Osteocyte (in vitro differentiated cells): ENCODE data around the gene ABLIM2. TPM values are rescaled to one million over a fixed set of nuclear protein-coding genes. Genes with fewer than 3 reads are reported as not detected.

ENCODE experiments used
- DNase-seq: peaks from one replicate; pipeline ENCODE4 v3.0.0; 2021; ENCODE audit warnings: mixed read lengths; ENCODE audit not compliant: unreplicated experiment; ENCODE audit errors: extremely low spot score
- H3K27ac Mint-ChIP-seq: one replicate; pipeline ENCODE4 v1.8.0; 2021; ENCODE audit warnings: mild to moderate bottlenecking, mixed read lengths; ENCODE audit not compliant: unreplicated experiment
- H3K27me3 Mint-ChIP-seq: one replicate; pipeline ENCODE4 v1.8.0; 2021; ENCODE audit warnings: mixed read lengths; ENCODE audit not compliant: unreplicated experiment
- H3K36me3 Mint-ChIP-seq: one replicate; pipeline ENCODE4 v1.8.0; 2021; ENCODE audit warnings: mixed read lengths; ENCODE audit not compliant: unreplicated experiment
- H3K4me1 Mint-ChIP-seq: one replicate; pipeline ENCODE4 v1.8.0; 2021; ENCODE audit warnings: mixed read lengths; ENCODE audit not compliant: unreplicated experiment
- H3K4me3 Mint-ChIP-seq: one replicate; pipeline ENCODE4 v1.8.0; 2021; ENCODE audit warnings: mild to moderate bottlenecking, moderate library complexity, mixed read lengths; ENCODE audit not compliant: unreplicated experiment
- H3K9me3 Mint-ChIP-seq: one replicate; pipeline ENCODE4 v1.8.0; 2021; ENCODE audit warnings: mixed read lengths; ENCODE audit not compliant: unreplicated experiment
- total RNA-seq: library from RNA; stranded (reverse); gene quantifications from 2 replicates; pipeline ENCODE4 v1.2.1, GENCODE V29; 2021
- TF ChIP-seq, protein P1 (sequence below): fragments of 200-600 bp; sonication (generic); IDR thresholded peaks from 2 replicates; pipeline ENCODE4 v1.5.0; 2021; ENCODE audit warnings: antibody characterized with exemption, mild to moderate bottlenecking, moderate library complexity

ABLIM2 gene
- total RNA-seq, 1 donor from 2014 or later: 0.24 TPM

- Mint-ChIP-seq H3K36me3 (no peaks in the 10 kb centered on the region), H3K4me1 (peaks cover 12% of the 10 kb centered on the region), H3K27me3 (no peaks in the 10 kb centered on the region), H3K4me3 (no peak overlapping the region), H3K9me3 (no peaks in the 10 kb centered on the region), H3K27ac (no peak overlapping the region)
- DNase-seq: no peak
- TF ChIP-seq, protein P1, sequence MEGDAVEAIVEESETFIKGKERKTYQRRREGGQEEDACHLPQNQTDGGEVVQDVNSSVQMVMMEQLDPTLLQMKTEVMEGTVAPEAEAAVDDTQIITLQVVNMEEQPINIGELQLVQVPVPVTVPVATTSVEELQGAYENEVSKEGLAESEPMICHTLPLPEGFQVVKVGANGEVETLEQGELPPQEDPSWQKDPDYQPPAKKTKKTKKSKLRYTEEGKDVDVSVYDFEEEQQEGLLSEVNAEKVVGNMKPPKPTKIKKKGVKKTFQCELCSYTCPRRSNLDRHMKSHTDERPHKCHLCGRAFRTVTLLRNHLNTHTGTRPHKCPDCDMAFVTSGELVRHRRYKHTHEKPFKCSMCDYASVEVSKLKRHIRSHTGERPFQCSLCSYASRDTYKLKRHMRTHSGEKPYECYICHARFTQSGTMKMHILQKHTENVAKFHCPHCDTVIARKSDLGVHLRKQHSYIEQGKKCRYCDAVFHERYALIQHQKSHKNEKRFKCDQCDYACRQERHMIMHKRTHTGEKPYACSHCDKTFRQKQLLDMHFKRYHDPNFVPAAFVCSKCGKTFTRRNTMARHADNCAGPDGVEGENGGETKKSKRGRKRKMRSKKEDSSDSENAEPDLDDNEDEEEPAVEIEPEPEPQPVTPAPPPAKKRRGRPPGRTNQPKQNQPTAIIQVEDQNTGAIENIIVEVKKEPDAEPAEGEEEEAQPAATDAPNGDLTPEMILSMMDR: no peak
These were observed 215.4 kb downstream of the ABLIM2 start for GRCh38 chr4:7943211-7943610.

DNA sequence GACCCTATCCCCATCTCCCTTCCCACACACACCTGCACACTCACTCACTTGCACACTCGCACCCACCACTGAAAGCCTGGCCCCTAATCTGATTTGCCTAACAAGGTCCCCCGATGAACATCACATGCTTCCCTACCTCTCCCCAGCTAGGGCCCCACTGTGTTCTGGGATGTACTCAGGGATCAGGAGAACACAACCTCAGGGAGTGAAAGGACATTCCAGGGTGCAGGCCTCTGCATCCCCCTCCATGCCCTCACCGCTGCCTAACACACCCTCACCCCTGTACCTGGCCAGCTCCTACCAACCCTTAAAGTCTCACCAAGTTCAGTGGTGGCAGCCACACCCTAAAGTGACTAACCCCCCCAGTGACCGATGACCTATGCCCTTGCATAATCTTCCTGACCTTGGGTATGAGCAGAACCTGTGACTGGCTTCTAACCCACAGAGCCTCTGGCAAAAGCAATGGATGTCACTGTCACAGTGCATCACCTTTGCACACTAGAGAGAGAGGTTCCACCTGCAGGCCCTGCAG, 216.6 kb downstream of the ABLIM2 start:
- peaks cover 22% of the 10 kb centered on the region for H3K4me1 Mint-ChIP-seq
- H3K27ac Mint-ChIP-seq: no peak overlapping the region
- no peak overlapping the region for H3K4me3 Mint-ChIP-seq
- H3K36me3 Mint-ChIP-seq: no peaks in the 10 kb centered on the region
- no peak for DNase-seq
- TF ChIP-seq, protein P1: no peak
- H3K9me3 Mint-ChIP-seq: no peaks in the 10 kb centered on the region
- H3K27me3 Mint-ChIP-seq: no peaks in the 10 kb centered on the region

GRCh38 chr4:7941111-7941964, 217.3 kb downstream of the ABLIM2 start:
- H3K4me1 Mint-ChIP-seq: peaks cover 28% of the 10 kb centered on the region
- H3K36me3 Mint-ChIP-seq: no peaks in the 10 kb centered on the region

GRCh38 chr4:7939377-7940108, 219.1 kb downstream of the ABLIM2 start, which contains the start of gene AFAP1:
AFAP1 (minus strand) TSS chr4:7939861; CDS start chr4:7872078, 67,783 bp downstream.
- DNase-seq: peak; percentile 97
- Mint-ChIP-seq H3K36me3 (no peaks in the 10 kb centered on the region), H3K4me1 (peaks cover 41% of the 10 kb centered on the region), H3K27ac (peak within 1 kb of the TSS; percentile 81), H3K27me3 (no peaks in the 10 kb centered on the region), H3K4me3 (peak within 1 kb of the TSS; percentile 96), H3K9me3 (no peaks in the 10 kb centered on the region)
- TF ChIP-seq, protein P1: no peak

More at GRCh38 chr4:7941111-7941964, 217.3 kb downstream of the ABLIM2 start:
- DNase-seq: no peak
- TF ChIP-seq, protein P1: no peak
- H3K27me3 Mint-ChIP-seq: no peaks in the 10 kb centered on the region
- peak overlapping the region; percentile 24 for H3K4me3 Mint-ChIP-seq
- no peaks in the 10 kb centered on the region for H3K9me3 Mint-ChIP-seq
- H3K27ac Mint-ChIP-seq: peak overlapping the region; percentile 33
